ENCODE results near the gene CREB5. TPM values are rescaled to one million over a fixed set of nuclear protein-coding genes. Genes with fewer than 3 reads are reported as not detected.

Gene CREB5
- total RNA-seq, 2 donors from 2014 or later = 0.53 to 2.6 TPM

DNA sequence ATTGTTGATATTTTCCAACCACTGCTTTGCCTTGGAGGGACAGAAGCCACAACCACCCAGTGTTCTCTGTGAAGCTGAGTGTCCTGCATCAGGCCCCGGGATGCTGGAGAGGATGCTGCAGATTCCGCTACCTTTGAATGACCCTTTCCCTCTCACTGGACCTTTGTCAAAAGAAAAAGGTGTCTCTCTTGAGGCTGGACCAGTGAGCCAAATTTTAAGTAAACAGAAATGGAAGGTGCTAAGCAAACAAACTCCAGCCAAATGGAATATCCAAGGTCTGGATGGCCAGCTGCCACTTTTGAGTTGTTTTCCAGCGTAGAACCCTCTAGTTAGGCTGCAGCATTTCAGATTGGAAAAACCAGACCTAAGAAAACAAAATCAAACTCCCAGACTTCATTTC is 400.3 kb downstream of the CREB5 start:
- WGBS, 2 experiments (ENCODE audit: insufficient coverage in 1 of 2, insufficient read length in 1 of 2) = 89 to 97% methylated on average over 2 to 3 of the region's 3 CpGs
- Histone ChIP-seq H3K27ac (ENCODE audit: low read depth, low read length) (no peak overlapping the region), H3K27me3 (ENCODE audit: control insufficient read depth, insufficient read depth, low read length, poor library complexity, severe bottlenecking) (no peaks in the 10 kb centered on the region), H3K4me1 (ENCODE audit: control insufficient read depth, insufficient read depth, low read length) (no peaks in the 10 kb centered on the region), H3K9me3 (ENCODE audit: control insufficient read depth, low read length) (no peaks in the 10 kb centered on the region), H3K4me3 (ENCODE audit: low read length) (no peak overlapping the region), H3K36me3 (ENCODE audit: control insufficient read depth, insufficient read depth, low read length) (no peaks in the 10 kb centered on the region), H3K9ac (ENCODE audit: extremely low read depth, low read length, poor library complexity, severe bottlenecking) (no peak overlapping the region)
- DNase-seq = no peak
- no peak overlapping the region for H3K4me3 Mint-ChIP-seq
- TF ChIP-seq, protein P1, sequence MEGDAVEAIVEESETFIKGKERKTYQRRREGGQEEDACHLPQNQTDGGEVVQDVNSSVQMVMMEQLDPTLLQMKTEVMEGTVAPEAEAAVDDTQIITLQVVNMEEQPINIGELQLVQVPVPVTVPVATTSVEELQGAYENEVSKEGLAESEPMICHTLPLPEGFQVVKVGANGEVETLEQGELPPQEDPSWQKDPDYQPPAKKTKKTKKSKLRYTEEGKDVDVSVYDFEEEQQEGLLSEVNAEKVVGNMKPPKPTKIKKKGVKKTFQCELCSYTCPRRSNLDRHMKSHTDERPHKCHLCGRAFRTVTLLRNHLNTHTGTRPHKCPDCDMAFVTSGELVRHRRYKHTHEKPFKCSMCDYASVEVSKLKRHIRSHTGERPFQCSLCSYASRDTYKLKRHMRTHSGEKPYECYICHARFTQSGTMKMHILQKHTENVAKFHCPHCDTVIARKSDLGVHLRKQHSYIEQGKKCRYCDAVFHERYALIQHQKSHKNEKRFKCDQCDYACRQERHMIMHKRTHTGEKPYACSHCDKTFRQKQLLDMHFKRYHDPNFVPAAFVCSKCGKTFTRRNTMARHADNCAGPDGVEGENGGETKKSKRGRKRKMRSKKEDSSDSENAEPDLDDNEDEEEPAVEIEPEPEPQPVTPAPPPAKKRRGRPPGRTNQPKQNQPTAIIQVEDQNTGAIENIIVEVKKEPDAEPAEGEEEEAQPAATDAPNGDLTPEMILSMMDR (conservative IDR thresholded peaks at IDR 0.05) = no peak
- H3K9me3 Mint-ChIP-seq = no peaks in the 10 kb centered on the region
- no peaks in the 10 kb centered on the region for H3K27me3 Mint-ChIP-seq (ENCODE audit: insufficient read depth)
- H3K36me3 Mint-ChIP-seq (ENCODE audit: low read depth) = no peaks in the 10 kb centered on the region
- H3K27ac Mint-ChIP-seq = no peak overlapping the region
- no peaks in the 10 kb centered on the region for H3K4me1 Mint-ChIP-seq

DNA sequence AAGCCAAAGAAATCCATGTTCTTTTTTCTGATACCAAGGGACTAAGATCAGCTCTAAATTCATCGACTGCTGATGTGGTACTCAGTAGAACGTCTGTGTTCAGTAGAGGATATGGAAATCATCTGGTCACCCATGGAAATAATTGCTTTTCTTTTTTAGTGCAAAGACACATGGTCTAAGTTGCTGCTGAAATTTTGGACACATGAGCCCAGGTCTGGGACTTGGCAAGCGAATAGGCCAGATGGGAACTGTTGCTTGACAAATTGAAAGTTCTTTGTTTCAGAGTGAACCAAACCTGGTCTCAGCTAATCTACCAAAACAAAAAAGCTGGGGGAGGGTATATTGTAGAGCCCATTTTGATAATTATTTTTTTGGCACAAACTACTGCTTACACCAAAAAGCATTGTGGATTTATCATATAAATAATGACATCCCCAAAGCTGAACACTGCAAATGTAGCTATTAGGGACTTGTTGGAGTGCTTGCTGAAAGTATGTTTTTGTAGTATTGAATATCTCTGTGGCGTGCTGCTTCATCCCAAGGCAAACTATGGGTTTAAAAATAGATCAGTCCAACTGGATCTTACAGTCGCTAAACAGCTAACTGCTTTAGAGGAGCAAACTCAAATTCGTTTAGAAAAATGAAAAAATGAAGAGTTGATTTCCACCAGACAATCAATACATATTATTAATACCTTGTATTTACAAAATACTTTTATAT is 401.1 kb downstream of the CREB5 start:
- Histone ChIP-seq H3K4me3 (ENCODE audit: low read length) (no peak overlapping the region), H3K4me1 (ENCODE audit: control insufficient read depth, insufficient read depth, low read length) (no peaks in the 10 kb centered on the region), H3K9ac (ENCODE audit: extremely low read depth, low read length, poor library complexity, severe bottlenecking) (no peak overlapping the region), H3K9me3 (ENCODE audit: control insufficient read depth, low read length) (no peaks in the 10 kb centered on the region), H3K27me3 (ENCODE audit: control insufficient read depth, insufficient read depth, low read length, poor library complexity, severe bottlenecking) (no peaks in the 10 kb centered on the region), H3K36me3 (ENCODE audit: control insufficient read depth, insufficient read depth, low read length) (no peaks in the 10 kb centered on the region), H3K27ac (ENCODE audit: low read depth, low read length) (no peak overlapping the region)
- no peak for DNase-seq
- H3K4me3 Mint-ChIP-seq = no peak overlapping the region
- no peaks in the 10 kb centered on the region for H3K27me3 Mint-ChIP-seq (ENCODE audit: insufficient read depth)
- 94 to 96% methylated on average over 4 to 6 of the region's 6 CpGs for WGBS, 2 experiments (ENCODE audit: insufficient coverage in 1 of 2, insufficient read length in 1 of 2)
- TF ChIP-seq, protein P1 (conservative IDR thresholded peaks at IDR 0.05) = no peak
- no peaks in the 10 kb centered on the region for H3K4me1 Mint-ChIP-seq
- no peaks in the 10 kb centered on the region for H3K9me3 Mint-ChIP-seq
- H3K36me3 Mint-ChIP-seq (ENCODE audit: low read depth) = no peaks in the 10 kb centered on the region
- H3K27ac Mint-ChIP-seq = no peak overlapping the region

DNA sequence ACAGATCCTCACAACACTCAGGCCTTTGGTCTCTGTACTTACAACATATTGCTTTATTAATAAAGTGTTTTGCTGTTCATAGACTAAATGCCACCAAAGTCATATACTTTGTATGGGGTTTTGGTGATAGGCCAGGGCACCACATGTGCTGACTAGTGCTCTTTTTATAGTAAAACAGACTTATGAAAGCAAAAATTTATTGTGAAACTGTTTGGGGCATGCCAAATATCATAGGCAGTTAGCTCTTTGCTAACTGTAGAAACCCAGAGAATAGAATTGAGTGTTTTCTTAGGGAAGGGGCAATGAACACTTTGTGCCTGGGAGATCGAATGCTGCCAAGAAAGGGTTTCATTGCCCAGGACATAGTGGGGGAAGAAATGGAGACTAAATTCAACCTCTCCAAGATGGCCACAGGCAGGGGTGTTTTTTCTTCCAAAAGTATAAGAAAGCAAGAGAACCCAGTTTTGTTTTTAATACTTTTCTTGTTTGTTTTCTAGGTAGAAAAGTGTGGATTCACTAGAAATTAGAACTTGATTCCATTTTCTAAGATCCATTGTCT is 403.1 kb downstream of the CREB5 start:
- TF ChIP-seq, protein P1 (conservative IDR thresholded peaks at IDR 0.05) = no peak
- no peaks in the 10 kb centered on the region for H3K4me1 Mint-ChIP-seq
- 89 to 94% methylated on average over 1 of the region's 1 CpG for WGBS, 2 experiments (ENCODE audit: insufficient coverage in 1 of 2, insufficient read length in 1 of 2)
- H3K36me3 Mint-ChIP-seq (ENCODE audit: low read depth) = no peaks in the 10 kb centered on the region
- H3K9me3 Mint-ChIP-seq = no peaks in the 10 kb centered on the region
- H3K4me3 Mint-ChIP-seq = no peak overlapping the region
- H3K9ac ChIP-seq (ENCODE audit: extremely low read depth, low read length, poor library complexity, severe bottlenecking) = no peak overlapping the region
- no peaks in the 10 kb centered on the region for H3K36me3 ChIP-seq (ENCODE audit: control insufficient read depth, insufficient read depth, low read length)
- H3K4me1 ChIP-seq (ENCODE audit: control insufficient read depth, insufficient read depth, low read length) = no peaks in the 10 kb centered on the region
- no peaks in the 10 kb centered on the region for H3K9me3 ChIP-seq (ENCODE audit: control insufficient read depth, low read length)
- DNase-seq = no peak
- H3K27me3 ChIP-seq (ENCODE audit: control insufficient read depth, insufficient read depth, low read length, poor library complexity, severe bottlenecking) = no peaks in the 10 kb centered on the region
- H3K4me3 ChIP-seq (ENCODE audit: low read length) = no peak overlapping the region
- H3K27ac ChIP-seq (ENCODE audit: low read depth, low read length) = no peak overlapping the region
- no peak overlapping the region for H3K27ac Mint-ChIP-seq
- H3K27me3 Mint-ChIP-seq (ENCODE audit: insufficient read depth) = no peaks in the 10 kb centered on the region
